Liver (tissue), 3 donors: ENCODE results near the gene MICAL2.

Experiments
- RXRA ChIP-seq, 2 donors: IDR thresholded peaks; 2 replicates each; pipeline ENCODE4 v1.6.1; 2017 to 2018; ENCODE audit warnings: antibody characterized with exemption in 2 of 2, mild to moderate bottlenecking in 1 of 2
- SP1 ChIP-seq: IDR thresholded peaks from 2 replicates; pipeline ENCODE4 v1.6.1; 2018; ENCODE audit warnings: antibody characterized with exemption, mild to moderate bottlenecking
- TF ChIP-seq, protein P1 (sequence below): fragments of 150-350 bp; IDR thresholded peaks from 2 replicates; pipeline ENCODE4 v1.5.1; 2017; ENCODE audit warnings: improper control_type of control experiment, low read depth, low read length; ENCODE audit not compliant: missing input control
- donor health status: healthy.
- donor health status: healthy.

DNA sequence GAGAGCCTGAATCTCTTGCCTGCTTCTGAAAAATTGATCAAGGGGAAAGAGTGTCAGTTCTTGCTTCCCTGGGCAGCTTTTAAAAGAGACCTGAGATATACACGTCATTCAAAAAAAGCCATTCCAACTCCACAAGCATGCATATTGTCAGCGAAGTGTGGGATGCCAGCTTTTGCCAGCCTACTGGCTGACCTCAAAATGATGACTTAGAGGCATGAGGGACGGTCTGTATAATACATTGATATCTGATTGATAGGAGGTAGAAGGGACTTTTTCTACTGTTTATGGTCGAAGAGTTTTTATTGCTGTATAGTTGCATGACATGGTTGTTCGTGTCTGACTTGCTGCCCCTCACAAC is 126.3 kb downstream of the MICAL2 start:
- TF ChIP-seq RXRA (IDR thresholded peaks at IDR 0.05) (no peak), SP1 (no peak)
- TF ChIP-seq, protein P1, sequence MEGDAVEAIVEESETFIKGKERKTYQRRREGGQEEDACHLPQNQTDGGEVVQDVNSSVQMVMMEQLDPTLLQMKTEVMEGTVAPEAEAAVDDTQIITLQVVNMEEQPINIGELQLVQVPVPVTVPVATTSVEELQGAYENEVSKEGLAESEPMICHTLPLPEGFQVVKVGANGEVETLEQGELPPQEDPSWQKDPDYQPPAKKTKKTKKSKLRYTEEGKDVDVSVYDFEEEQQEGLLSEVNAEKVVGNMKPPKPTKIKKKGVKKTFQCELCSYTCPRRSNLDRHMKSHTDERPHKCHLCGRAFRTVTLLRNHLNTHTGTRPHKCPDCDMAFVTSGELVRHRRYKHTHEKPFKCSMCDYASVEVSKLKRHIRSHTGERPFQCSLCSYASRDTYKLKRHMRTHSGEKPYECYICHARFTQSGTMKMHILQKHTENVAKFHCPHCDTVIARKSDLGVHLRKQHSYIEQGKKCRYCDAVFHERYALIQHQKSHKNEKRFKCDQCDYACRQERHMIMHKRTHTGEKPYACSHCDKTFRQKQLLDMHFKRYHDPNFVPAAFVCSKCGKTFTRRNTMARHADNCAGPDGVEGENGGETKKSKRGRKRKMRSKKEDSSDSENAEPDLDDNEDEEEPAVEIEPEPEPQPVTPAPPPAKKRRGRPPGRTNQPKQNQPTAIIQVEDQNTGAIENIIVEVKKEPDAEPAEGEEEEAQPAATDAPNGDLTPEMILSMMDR, result no peak
